Mesodermal cell (in vitro differentiated cells): ENCODE measurements around the gene TOP2B.

Experiments
- H3K27ac ChIP-seq: 2 replicates; pipeline ENCODE4 v1.7.0; 2013; ENCODE audit warnings: mild to moderate bottlenecking, low read depth, low read length, moderate library complexity; ENCODE audit not compliant: severe bottlenecking
- H3K36me3 ChIP-seq: 2 replicates; pipeline ENCODE4 v1.7.1; 2013; ENCODE audit warnings: mild to moderate bottlenecking, low read length, moderate library complexity; ENCODE audit not compliant: control insufficient read depth, insufficient read depth
- H3K4me1 ChIP-seq: one replicate; pipeline ENCODE4 v1.7.1; 2013; ENCODE audit warnings: mild to moderate bottlenecking, low read length; ENCODE audit not compliant: insufficient read depth, control insufficient read depth, poor library complexity, severe bottlenecking
- H3K4me3 ChIP-seq: 2 replicates; pipeline ENCODE4 v1.7.0; 2013; ENCODE audit warnings: low read length, control low read depth, mild to moderate bottlenecking; ENCODE audit not compliant: insufficient read depth, poor library complexity, severe bottlenecking; ENCODE audit errors: extremely low read depth
- H3K9me3 ChIP-seq: 2 replicates; pipeline ENCODE4 v1.7.1; 2013; ENCODE audit warnings: mild to moderate bottlenecking, low read length, moderate library complexity; ENCODE audit not compliant: control insufficient read depth
- WGBS, 2 experiments: methylation state at CpG; one replicate each; pipeline ENCODE4 v1.1.5; 2013; ENCODE audit warnings: missing lambda C conversion rate in 2 of 2; ENCODE audit not compliant: insufficient coverage in 2 of 2; 5-methylcytosine and 5-hydroxymethylcytosine counted together

The TOP2B gene

DNA sequence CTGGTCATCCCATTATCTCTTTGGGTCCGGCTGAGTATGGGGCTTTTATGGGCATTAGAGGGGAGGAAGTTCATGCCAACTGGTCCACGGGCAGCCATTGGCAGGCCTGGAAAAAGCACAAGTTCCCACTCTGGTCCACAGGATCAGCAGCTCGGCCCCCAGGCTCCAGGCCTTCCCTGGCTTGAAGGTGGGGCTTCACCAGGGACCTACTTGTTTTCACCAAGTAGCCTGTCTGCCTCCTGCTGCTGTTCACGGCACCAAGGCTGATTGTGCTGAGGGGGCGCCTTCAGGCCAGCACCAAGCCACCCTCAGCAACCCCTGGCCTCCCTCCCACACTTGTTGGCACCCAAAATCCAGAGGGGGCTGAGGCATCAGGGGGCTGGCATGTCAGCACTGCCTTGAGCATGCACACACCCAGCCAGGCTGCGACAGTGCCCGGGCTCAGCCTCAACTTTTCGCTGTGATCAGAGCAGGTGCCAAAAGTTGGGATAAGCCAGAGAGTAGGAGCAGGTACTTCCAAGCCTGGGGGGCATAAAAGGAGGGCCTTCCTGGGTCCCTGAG is 9.1 kb upstream of the TOP2B start:
- 82 to 97% methylated on average over 7 to 8 of the region's 8 CpGs for WGBS, 2 experiments

DNA sequence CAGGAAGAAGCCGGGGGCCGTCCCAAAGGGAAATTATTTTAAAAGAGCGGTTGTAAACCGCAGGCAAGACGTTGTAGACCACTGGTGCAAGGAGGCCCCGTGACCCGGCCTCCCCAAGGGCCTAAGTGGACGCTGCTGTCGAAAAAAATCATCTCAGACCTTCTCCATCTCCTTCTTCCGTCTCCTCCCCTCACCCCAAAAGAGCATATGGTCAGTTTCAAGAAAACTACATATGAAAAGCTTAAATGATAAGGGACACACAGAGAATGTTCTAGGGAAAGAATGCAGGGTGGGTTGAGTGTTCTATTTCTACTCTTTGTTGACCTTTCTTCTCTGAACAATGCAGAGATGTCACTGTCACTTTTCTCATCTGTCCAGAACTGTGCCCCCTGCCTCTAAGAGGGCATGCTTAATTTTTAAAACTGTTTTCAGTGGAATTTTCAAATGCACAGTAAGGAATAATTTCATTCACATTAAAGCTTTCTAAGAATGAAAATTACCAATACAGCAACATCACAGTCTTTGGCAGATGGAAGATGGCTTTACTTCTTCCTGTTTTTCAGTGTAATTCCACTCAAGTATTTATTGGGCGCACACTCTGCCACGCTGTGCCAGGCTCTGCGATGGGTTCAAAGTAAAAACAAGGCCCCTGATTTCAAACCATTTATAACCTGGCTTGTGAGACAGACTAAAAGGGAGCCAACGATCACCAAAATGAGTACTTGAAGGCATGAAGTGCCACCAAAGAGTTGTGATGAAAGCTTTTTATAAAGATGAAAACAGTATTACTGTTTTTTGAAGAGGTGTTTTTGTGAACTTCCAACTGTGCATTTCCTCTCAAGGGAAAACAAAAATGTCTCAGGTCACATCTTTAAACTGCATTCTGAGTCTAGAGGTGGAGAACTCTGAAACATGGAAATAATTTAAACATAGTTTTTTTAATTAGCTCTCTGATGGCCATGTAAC is 891 bp upstream of the TOP2B start:
- no peaks in the 10 kb centered on the region for H3K9me3 ChIP-seq
- WGBS, 2 experiments: 7 to 88% methylated on average over 3 to 8 of the region's 14 CpGs
- peak overlapping the region; percentile 93 for H3K27ac ChIP-seq
- H3K4me3 ChIP-seq: peak overlapping the region; percentile 78
- no peaks in the 10 kb centered on the region for H3K36me3 ChIP-seq
- H3K4me1 ChIP-seq: peaks cover 9% of the 10 kb centered on the region

More for the DNA sequence above, 9.1 kb upstream of the TOP2B start:
- Histone ChIP-seq H3K27ac (no peak overlapping the region), H3K36me3 (no peaks in the 10 kb centered on the region), H3K4me1 (no peaks in the 10 kb centered on the region), H3K9me3 (peaks cover 11% of the 10 kb centered on the region), H3K4me3 (no peak overlapping the region)

DNA sequence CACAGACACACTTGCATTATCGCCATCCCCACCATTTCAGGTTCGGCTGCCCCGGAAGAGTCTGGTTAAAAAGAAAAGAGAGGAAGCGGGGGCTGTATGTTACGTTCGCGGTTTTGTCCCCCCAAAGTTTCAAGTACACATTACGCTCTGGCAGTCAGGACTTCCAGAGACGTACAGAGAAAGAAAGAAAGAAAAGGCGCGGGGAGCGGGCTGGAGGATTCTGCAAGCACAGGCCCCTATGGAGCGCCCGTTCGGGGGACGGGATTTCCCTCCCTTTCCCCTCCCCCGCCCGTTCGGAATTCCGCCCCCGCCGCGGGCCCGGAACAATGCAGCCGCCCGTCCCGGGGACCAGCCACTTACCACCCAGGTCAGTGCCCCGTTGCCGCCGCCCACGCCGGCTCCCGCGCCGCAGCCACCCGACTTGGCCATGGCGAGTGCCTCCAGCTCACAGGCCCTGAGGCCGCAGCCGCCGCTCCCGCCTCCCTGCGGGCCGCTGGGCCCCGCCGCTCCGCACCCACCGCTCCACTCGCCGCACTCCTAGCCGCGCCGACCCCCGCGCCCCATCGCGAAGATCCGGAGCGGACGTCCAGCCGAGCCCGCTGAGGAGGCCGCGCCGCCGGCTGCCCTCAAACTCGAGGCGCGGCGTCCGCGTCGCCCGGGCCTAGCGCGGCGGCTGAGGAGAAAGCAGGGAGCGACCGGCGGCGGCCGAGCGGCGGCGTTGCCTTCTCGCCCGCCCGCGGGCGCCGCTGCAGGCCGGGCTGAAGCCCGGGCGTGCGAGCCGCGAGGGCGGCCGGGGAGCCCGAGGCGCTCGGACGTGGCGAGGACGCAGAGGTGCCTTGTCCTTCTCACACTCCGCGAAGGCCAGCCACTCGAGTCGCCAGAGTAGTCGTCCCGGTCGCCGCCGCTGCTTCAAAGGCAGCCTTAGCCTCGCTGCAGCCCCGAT is 567 bp downstream of the TOP2B start:
- 0% methylated on average over 69 to 84 of the region's 115 CpGs for WGBS, 2 experiments

DNA sequence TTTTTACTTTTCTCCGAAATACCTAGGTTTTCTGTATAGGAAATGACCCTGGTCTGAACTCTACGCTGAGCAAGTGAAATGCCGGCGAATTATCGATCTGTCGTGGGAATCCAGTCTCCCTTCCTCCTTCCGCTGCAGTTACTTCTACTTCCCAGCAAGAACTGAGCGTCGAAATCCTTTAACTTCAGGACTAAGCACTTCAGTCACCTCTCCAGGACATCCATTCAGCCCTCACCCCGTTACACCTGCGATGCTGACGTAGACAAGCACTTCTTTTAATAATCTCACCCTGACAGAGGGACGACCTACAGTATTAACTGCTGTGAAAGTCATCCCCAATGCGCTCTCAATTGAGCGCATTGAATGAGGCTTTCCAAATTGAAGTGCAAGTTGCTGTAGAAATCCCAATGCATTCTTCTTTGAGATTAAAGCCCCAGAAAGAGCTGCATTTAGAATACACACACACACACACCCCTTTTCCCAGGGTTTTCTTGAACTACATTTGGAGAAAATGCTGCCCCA is 1.3 kb downstream of the TOP2B start:
- Histone ChIP-seq H3K27ac (peak overlapping the region; percentile 93), H3K36me3 (no peaks in the 10 kb centered on the region), H3K9me3 (no peaks in the 10 kb centered on the region), H3K4me1 (peaks cover 9% of the 10 kb centered on the region), H3K4me3 (peak overlapping the region; percentile 78)
- 0% methylated on average over 15 of the region's 15 CpGs for WGBS, 2 experiments

More for the DNA sequence above, 567 bp downstream of the TOP2B start:
- Histone ChIP-seq H3K36me3 (no peaks in the 10 kb centered on the region), H3K4me1 (peaks cover 9% of the 10 kb centered on the region), H3K27ac (peak overlapping the region; percentile 93), H3K9me3 (no peaks in the 10 kb centered on the region), H3K4me3 (peak overlapping the region; percentile 78)

DNA sequence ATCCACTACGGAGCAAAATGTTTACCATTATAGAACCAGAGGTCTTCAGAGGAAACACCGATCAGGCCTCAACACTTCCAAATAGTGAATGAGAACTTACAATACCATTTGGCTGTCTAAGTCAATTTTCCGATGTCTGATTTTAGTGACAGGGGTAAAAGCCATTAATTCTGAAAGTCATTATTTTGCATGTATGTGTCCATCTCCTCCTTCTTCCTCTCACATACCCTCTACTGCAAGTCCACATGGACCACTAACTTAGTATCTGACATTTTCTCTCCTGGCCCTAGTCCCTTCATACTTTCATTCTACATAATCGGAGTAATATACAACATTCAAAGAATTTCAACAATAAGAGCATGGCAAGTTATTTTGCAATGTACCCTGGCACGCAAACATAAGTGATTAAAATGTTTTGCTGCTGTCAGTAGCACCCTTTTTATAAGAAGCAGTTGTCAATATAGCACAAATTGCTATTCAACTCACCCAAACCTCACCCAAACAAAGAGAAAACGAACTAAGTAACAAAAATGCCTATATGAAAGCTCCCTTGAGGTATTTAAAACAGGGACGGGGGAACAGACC is 1.9 kb downstream of the TOP2B start:
- WGBS, 2 experiments: 65% methylated on average over 4 of the region's 7 CpGs; no CpG with 5 or more reads in 1 of the 2 experiments
- H3K27ac ChIP-seq: peak overlapping the region; percentile 93
- peak overlapping the region; percentile 78 for H3K4me3 ChIP-seq
- H3K9me3 ChIP-seq: no peaks in the 10 kb centered on the region
- peaks cover 9% of the 10 kb centered on the region for H3K4me1 ChIP-seq
- H3K36me3 ChIP-seq: no peaks in the 10 kb centered on the region

DNA sequence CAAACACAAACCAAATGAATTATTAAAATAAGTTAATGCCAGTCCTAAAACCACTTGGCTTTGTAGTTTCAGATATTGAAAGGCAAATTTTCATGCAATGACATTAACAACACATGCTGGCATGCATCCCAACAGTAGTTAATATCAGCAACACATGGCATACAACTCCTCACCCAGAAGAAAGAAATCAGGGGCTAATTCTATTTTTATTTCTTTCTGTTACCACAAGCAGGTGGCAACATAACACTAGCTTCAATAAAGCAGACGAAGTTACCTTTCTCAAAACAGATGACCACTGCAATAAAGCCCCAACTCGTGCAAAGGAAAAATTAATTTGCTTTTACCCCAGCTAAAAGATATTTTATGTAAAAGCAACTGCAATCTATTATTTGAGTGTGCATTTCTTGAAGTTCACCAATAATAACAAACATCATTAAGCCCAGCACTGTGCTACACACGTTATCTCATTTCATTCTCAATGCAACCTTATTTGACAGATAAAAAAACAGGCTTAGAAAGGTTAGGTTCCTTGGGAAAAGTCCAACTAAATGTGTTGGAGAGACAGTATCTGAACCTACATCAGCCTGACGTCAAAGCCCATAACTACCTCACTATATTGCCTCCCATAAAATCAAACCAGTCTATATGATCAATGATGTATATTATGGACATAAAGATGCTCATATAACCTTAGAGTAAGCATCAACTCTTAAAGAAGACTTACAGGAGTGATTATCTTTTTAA is 2.8 kb downstream of the TOP2B start:
- Histone ChIP-seq H3K36me3 (no peaks in the 10 kb centered on the region), H3K9me3 (no peaks in the 10 kb centered on the region), H3K4me1 (peaks cover 9% of the 10 kb centered on the region), H3K4me3 (no peak overlapping the region), H3K27ac (no peak overlapping the region)
- WGBS, 2 experiments: 92% methylated on average over 2 of the region's 4 CpGs; no CpG with 5 or more reads in 1 of the 2 experiments

DNA sequence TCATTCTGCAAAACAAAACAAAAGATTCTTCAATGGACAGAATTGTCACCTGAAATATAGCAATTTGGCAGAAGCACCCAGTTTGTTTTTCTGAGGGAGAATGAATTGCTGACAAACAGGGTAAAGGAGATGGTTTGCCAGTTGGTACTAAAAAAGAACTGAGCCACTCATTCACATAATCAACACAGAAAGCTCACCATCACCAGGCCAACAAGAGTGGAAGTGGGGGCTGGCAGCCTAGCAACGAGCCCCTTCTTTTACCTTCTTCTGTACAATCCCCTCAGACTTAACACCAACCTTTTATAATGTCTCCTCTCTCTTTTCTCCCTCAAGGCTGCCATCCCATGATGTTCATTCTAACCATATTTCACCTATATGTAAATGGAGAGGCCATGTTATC is 5.9 kb downstream of the TOP2B start:
- no peaks in the 10 kb centered on the region for H3K36me3 ChIP-seq
- H3K27ac ChIP-seq: no peak overlapping the region
- no peaks in the 10 kb centered on the region for H3K9me3 ChIP-seq
- 83% methylated on average over 1 of the region's 1 CpG; no CpG with 5 or more reads in 1 of the 2 experiments for WGBS, 2 experiments
- no peak overlapping the region for H3K4me3 ChIP-seq
- H3K4me1 ChIP-seq: peaks cover 9% of the 10 kb centered on the region

DNA sequence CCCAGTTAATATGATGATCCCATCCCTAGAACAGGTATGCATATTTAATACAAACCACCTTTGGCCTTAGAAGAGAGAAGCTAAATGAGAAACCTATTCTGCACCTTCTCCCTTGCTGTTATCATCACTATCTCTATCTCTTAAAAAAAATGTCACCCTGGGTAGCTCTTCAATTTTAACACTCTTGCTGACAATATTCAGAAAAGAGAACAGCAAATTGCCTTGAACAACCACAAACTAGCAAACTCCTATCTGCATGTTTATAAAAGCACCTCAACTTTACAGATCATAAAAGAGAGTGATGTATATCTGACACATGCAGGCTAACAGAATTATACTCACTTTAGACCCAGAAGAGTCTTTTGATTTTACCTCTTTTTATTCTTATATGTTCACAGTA is 7.4 kb downstream of the TOP2B start:
- Histone ChIP-seq H3K27ac (no peak overlapping the region), H3K9me3 (no peaks in the 10 kb centered on the region), H3K4me3 (no peak overlapping the region)

DNA sequence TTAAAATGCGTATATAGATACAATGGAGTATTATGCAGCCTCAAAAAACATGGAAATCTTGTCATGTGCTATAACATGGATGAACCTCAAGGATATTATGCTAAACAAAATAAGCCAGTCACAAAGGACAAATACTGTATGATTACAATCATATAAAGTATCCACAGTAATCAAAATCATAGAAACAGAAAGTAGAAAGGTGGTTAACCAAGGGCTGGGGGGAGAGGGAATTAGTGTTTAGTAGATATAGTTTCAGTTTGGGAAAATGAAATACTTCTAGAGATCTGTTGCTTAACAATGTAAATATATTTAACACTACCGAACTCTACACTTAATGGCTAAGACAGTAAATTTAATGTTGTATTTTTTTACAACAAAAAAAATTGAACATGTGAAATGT is 9.0 kb downstream of the TOP2B start:
- peaks cover under 1% of the 10 kb centered on the region for H3K9me3 ChIP-seq
- no peak overlapping the region for H3K4me3 ChIP-seq
- 80% methylated on average over 1 of the region's 2 CpGs; no CpG with 5 or more reads in 1 of the 2 experiments for WGBS, 2 experiments
- H3K4me1 ChIP-seq: no peaks in the 10 kb centered on the region
- H3K36me3 ChIP-seq: peaks cover 1% of the 10 kb centered on the region
- no peak overlapping the region for H3K27ac ChIP-seq

More for the DNA sequence above, 7.4 kb downstream of the TOP2B start:
- Histone ChIP-seq H3K36me3 (no peaks in the 10 kb centered on the region), H3K4me1 (peaks cover 9% of the 10 kb centered on the region)
